ENCODE data around the gene TPRG1. TPM values are rescaled to one million over a fixed set of nuclear protein-coding genes. Genes with fewer than 3 reads are reported as not detected.

The TPRG1 gene
- total RNA-seq, 1 donor from 2014 or later, result 0.18 TPM

DNA sequence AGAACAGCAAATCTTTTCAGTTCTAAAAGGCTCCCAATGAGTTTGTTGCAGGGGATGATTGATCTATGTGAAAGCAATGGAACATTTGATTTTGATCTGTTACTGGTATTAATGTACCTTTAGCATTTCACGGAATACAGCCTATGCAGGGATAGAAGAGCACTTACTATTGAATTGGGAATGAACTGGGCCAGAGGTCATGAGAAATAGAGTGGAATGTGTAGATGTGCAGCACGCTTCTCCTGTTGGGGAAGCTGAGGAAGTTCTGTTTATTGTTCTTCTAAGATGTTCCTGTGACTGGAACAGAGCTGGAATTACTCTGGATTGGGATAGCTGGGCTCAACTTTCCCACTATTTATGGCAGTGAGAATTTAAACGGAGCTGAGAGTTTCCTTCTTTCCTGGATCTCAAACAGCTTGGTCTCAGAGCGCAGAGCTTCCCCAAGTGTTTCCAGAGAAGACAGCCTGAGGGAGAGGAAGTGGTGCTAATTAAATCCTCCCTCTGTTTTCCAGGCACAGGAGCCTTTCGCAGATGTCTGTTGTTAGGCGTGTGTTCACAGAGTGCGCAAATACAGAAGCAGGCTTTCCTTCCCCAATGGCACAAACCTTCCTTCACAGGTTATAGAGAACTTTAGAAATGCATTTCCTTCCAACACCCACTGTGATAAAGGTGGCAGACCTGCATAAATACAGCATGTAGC is 32.5 kb downstream of the TPRG1 start:
- intact Hi-C loops (cut with micrococcal nuclease), result no loop called here
- CTCF ChIA-PET, result no interaction called here
- H3K4me3 Mint-ChIP-seq, result no peak overlapping the region

GRCh38 chr3:189204937-189205336 is 33.2 kb downstream of the TPRG1 start:
- POLR2A ChIA-PET, result no interaction called here
- ATAC-seq (ENCODE audit: low read depth), result no peak
- H3K4me1 Mint-ChIP-seq, result no peaks in the 10 kb centered on the region

More for the DNA sequence above, 32.5 kb downstream of the TPRG1 start:
- no peaks in the 10 kb centered on the region for H3K36me3 Mint-ChIP-seq (ENCODE audit: low read depth)
- ATAC-seq (ENCODE audit: low read depth) (no peak), DNase-seq (no peak)
- H3K27me3 Mint-ChIP-seq, result peaks cover 19% of the 10 kb centered on the region
- POLR2A ChIA-PET, result no interaction called here
- H3K4me1 Mint-ChIP-seq, result no peaks in the 10 kb centered on the region
- TF ChIP-seq, protein P1, sequence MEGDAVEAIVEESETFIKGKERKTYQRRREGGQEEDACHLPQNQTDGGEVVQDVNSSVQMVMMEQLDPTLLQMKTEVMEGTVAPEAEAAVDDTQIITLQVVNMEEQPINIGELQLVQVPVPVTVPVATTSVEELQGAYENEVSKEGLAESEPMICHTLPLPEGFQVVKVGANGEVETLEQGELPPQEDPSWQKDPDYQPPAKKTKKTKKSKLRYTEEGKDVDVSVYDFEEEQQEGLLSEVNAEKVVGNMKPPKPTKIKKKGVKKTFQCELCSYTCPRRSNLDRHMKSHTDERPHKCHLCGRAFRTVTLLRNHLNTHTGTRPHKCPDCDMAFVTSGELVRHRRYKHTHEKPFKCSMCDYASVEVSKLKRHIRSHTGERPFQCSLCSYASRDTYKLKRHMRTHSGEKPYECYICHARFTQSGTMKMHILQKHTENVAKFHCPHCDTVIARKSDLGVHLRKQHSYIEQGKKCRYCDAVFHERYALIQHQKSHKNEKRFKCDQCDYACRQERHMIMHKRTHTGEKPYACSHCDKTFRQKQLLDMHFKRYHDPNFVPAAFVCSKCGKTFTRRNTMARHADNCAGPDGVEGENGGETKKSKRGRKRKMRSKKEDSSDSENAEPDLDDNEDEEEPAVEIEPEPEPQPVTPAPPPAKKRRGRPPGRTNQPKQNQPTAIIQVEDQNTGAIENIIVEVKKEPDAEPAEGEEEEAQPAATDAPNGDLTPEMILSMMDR (IDR thresholded peaks at IDR 0.05), result no peak
- H3K9me3 Mint-ChIP-seq, result no peaks in the 10 kb centered on the region
- no peak overlapping the region for H3K27ac Mint-ChIP-seq

DNA sequence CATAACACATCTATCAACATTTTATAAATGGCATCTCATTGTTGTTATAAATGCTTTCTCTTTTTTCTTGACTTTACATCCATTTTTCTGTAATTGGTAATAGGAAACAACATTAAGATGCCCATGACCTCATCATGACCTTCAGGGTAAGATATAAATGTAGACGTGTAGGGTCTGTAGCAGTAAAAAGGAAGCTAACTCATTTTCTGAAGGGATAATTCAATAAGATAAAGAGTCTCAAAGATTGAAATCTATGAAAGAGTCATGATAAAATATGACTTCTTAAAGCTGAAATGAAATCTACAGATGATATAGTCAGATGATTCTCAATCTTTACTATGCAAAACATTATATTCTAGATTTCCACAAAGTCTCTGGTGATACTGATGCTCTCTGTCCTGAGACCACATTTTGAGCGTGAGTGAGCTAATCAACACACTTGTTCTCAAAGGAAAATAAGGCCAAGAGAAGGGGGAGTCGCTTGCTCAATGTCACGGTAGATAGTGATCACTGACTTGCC is 38.5 kb downstream of the TPRG1 start:
- Mint-ChIP-seq H3K27ac (no peak overlapping the region), H3K36me3 (ENCODE audit: low read depth) (no peaks in the 10 kb centered on the region), H3K27me3 (peaks cover 16% of the 10 kb centered on the region), H3K9me3 (no peaks in the 10 kb centered on the region), H3K4me3 (no peak overlapping the region), H3K4me1 (no peaks in the 10 kb centered on the region)
- TF ChIP-seq, protein P1 (IDR thresholded peaks at IDR 0.05), result no peak
- intact Hi-C loops (cut with micrococcal nuclease), result no loop called here
- ChIA-PET POLR2A (no interaction called here), CTCF (no interaction called here)
- DNase-seq (no peak), ATAC-seq (ENCODE audit: low read depth) (no peak)

More at GRCh38 chr3:189204937-189205336, 33.2 kb downstream of the TPRG1 start:
- H3K4me3 Mint-ChIP-seq, result no peak overlapping the region
- intact Hi-C loops (cut with micrococcal nuclease), result no loop called here
- H3K27ac Mint-ChIP-seq, result no peak overlapping the region
- TF ChIP-seq, protein P1 (IDR thresholded peaks at IDR 0.05), result no peak
- H3K9me3 Mint-ChIP-seq, result no peaks in the 10 kb centered on the region
- CTCF ChIA-PET, result no interaction called here
- H3K27me3 Mint-ChIP-seq, result peaks cover 17% of the 10 kb centered on the region
- H3K36me3 Mint-ChIP-seq (ENCODE audit: low read depth), result no peaks in the 10 kb centered on the region
- no peak for DNase-seq

DNA sequence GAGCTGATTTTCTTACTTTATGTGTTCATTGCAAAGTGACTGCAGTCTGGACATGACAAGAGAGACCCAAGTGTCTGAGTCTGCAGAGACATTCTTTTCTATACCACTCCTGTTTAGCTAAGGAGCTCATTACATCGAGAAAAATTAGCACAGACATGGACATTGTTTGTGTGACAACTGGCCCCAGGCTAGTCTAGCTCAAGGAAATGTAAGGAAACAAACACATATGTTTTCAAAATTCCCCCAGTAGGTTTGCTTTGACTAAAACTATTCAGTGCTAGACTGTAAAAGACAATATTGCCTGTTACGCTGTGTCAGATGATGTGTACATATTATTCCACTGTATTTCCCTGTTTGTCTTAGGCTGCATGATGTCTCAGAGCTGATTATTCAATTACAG is 40.9 kb downstream of the TPRG1 start:
- intact Hi-C loops (cut with micrococcal nuclease), result no loop called here
- DNase-seq, result no peak
- H3K4me3 Mint-ChIP-seq, result no peak overlapping the region
- peaks cover 16% of the 10 kb centered on the region for H3K27me3 Mint-ChIP-seq
- H3K4me1 Mint-ChIP-seq, result no peaks in the 10 kb centered on the region
- ATAC-seq (ENCODE audit: low read depth), result no peak
- H3K36me3 Mint-ChIP-seq (ENCODE audit: low read depth), result no peaks in the 10 kb centered on the region
- H3K9me3 Mint-ChIP-seq, result no peaks in the 10 kb centered on the region
- no peak overlapping the region for H3K27ac Mint-ChIP-seq
- TF ChIP-seq, protein P1 (IDR thresholded peaks at IDR 0.05), result no peak
- POLR2A ChIA-PET, result no interaction called here
- CTCF ChIA-PET, result no interaction called here

GRCh38 chr3:189214651-189215050 is 42.9 kb downstream of the TPRG1 start:
- no peak overlapping the region for H3K4me3 Mint-ChIP-seq
- no peak for ATAC-seq (ENCODE audit: low read depth)
- CTCF ChIA-PET, result no interaction called here
- H3K27ac Mint-ChIP-seq, result no peak overlapping the region
- intact Hi-C loops (cut with micrococcal nuclease), result no loop called here
- DNase-seq, result no peak
- H3K9me3 Mint-ChIP-seq, result no peaks in the 10 kb centered on the region
- POLR2A ChIA-PET, result no interaction called here
- H3K27me3 Mint-ChIP-seq, result peaks cover 7% of the 10 kb centered on the region
- H3K36me3 Mint-ChIP-seq (ENCODE audit: low read depth), result no peaks in the 10 kb centered on the region
- TF ChIP-seq, protein P1 (IDR thresholded peaks at IDR 0.05), result no peak
- no peaks in the 10 kb centered on the region for H3K4me1 Mint-ChIP-seq

All from activated B cell treated with CpG ODN at 0.5 μM for 24 hours (primary cell).